GM12801 (cell line): ENCODE data around the gene C1QTNF7.

ENCODE experiments used
- CTCF ChIP-seq: IDR thresholded peaks from one replicate; pipeline ENCODE4 v1.5.1; 2011; ENCODE audit warnings: control low read depth; ENCODE audit not compliant: insufficient read length; ENCODE audit errors: extremely low read depth

C1QTNF7 gene

GRCh38 chr4:15478724-15479088, 50.9 kb downstream of the C1QTNF7 start:
- no peak for TF ChIP-seq CTCF

GRCh38 chr4:15479089-15479912, 51.5 kb downstream of the C1QTNF7 start:
- TF ChIP-seq CTCF: no peak

- no peak for TF ChIP-seq CTCF
These were observed 52.0 kb downstream of the C1QTNF7 start for GRCh38 chr4:15479913-15480185.

GRCh38 chr4:15481961-15482745, 54.3 kb downstream of the C1QTNF7 start:
- TF ChIP-seq CTCF: no peak

- no peak for TF ChIP-seq CTCF
These were observed 55.0 kb downstream of the C1QTNF7 start for GRCh38 chr4:15482842-15483241.

GRCh38 chr4:15488136-15488535, 60.3 kb downstream of the C1QTNF7 start:
- TF ChIP-seq CTCF: no peak

- TF ChIP-seq CTCF: no peak
These were observed 61.0 kb downstream of the C1QTNF7 start for GRCh38 chr4:15488658-15489470.
